H1 (cell line): Measurements from ENCODE around the gene C20orf141. TPM values are rescaled to one million over a fixed set of nuclear protein-coding genes. Genes with fewer than 3 reads are reported as not detected.

Experiments
- CTCF ChIA-PET: fragments of 300-600 bp; sonication (Branson Sonifier 250); formaldehyde crosslinking; loops from one replicate; lab custom pipeline; 2021; ENCODE audit not compliant: partially characterized antibody; lab: Charles Lee
- POLR2A ChIA-PET: fragments of 300-600 bp; sonication (Branson Sonifier 250); formaldehyde crosslinking; loops from one replicate; lab custom pipeline; 2021; ENCODE audit warnings: inconsistent platforms; ENCODE audit not compliant: partially characterized antibody; lab: Charles Lee
- DNase-seq, 2 experiments: peaks; one replicate each; pipeline versions ENCODE4 v3.0.0 to v3.0.0-alpha.2; 2010 to 2022; ENCODE audit warnings: low spot score in 2 of 2, low read depth in 1 of 2, mixed read lengths in 1 of 2
- FAIRE-seq: peaks from 2 replicates; lab custom pipeline; 2011; peaks lifted over from hg19 to GRCh38; lab: Jason Lieb, UNC
- H2AFZ ChIP-seq: 2 replicates; pipeline ENCODE4 v1.8.1; 2012; ENCODE audit warnings: low read length, inconsistent platforms
- H2AK5ac ChIP-seq: 2 replicates; pipeline ENCODE4 v1.6.1; 2013; ENCODE audit warnings: low read depth, low read length
- H2BK120ac ChIP-seq: replicated peaks from 2 replicates; pipeline ENCODE3; 2013; ENCODE audit warnings: low read depth, low read length, inconsistent platforms
- H2BK12ac ChIP-seq: 2 replicates; pipeline ENCODE4 v1.6.1; 2013; ENCODE audit warnings: low read depth, low read length
- H2BK15ac ChIP-seq: 2 replicates; pipeline ENCODE4 v1.6.1; 2013; ENCODE audit warnings: low read length
- H2BK20ac ChIP-seq: 2 replicates; pipeline ENCODE4 v1.6.1; 2013; ENCODE audit warnings: low read length
- H2BK5ac ChIP-seq: 2 replicates; pipeline ENCODE4 v1.6.1; 2013; ENCODE audit warnings: low read depth, low read length
- H3K14ac ChIP-seq: 2 replicates; pipeline ENCODE4 v1.6.1; 2013; ENCODE audit warnings: inconsistent platforms; ENCODE audit not compliant: insufficient read length
- H3K18ac ChIP-seq: 2 replicates; pipeline ENCODE4 v1.6.1; 2013; ENCODE audit warnings: low read length; ENCODE audit errors: extremely low read depth
- H3K23ac ChIP-seq: 2 replicates; pipeline ENCODE4 v1.6.1; 2013; ENCODE audit warnings: inconsistent platforms; ENCODE audit not compliant: insufficient read length
- H3K23me2 ChIP-seq: 2 replicates; pipeline ENCODE4 v1.6.1; 2013; ENCODE audit warnings: low read depth, low read length
- H3K27ac ChIP-seq: 2 replicates; pipeline ENCODE4 v1.6.1; 2011; ENCODE audit warnings: low read depth, low read length, inconsistent platforms
- H3K27me3 ChIP-seq, 4 experiments: replicated peaks in 1 of 4; 1 replicate in 1 of 4; 2 replicates in 3 of 4; pipeline versions ENCODE4 v1.6.1 to v1.8.1; 2011 to 2013; ENCODE audit warnings: low read length in 3 of 4, mild to moderate bottlenecking in 3 of 4, inconsistent platforms in 2 of 4, mixed read lengths in 2 of 4, moderate library complexity in 1 of 4; ENCODE audit not compliant: control insufficient read depth in 3 of 4, insufficient read depth in 3 of 4; ENCODE audit errors: extremely low read depth in 1 of 4
- H3K36me3 ChIP-seq, 4 experiments: 2 replicates each; pipeline versions ENCODE4 v1.6.1 to v1.8.1; 2011 to 2013; ENCODE audit warnings: mild to moderate bottlenecking in 4 of 4, low read length in 3 of 4, moderate library complexity in 2 of 4, control low read depth in 1 of 4, inconsistent platforms in 1 of 4; ENCODE audit not compliant: insufficient read depth in 4 of 4, control insufficient read depth in 2 of 4
- H3K4ac ChIP-seq: replicated peaks from 2 replicates; pipeline ENCODE3; 2013; ENCODE audit warnings: low read length, low read depth, mixed read lengths, inconsistent platforms; ENCODE audit not compliant: insufficient read length
- H3K4me1 ChIP-seq, 4 experiments: replicated peaks in 1 of 4; 1 replicate in 1 of 4; 2 replicates in 3 of 4; pipeline versions ENCODE4 v1.6.1 to v1.8.1; 2011 to 2013; ENCODE audit warnings: low read length in 3 of 4, inconsistent platforms in 2 of 4, mixed read lengths in 1 of 4; ENCODE audit not compliant: insufficient read depth in 4 of 4, control insufficient read depth in 3 of 4
- H3K4me2 ChIP-seq, 2 experiments: 2 replicates each; pipeline versions ENCODE4 v1.6.1 to v1.8.1; 2011 to 2013; ENCODE audit warnings: low read depth in 2 of 2, low read length in 2 of 2, control low read depth in 1 of 2, inconsistent platforms in 1 of 2, mild to moderate bottlenecking in 1 of 2; ENCODE audit not compliant: insufficient read depth in 1 of 2
- H3K4me3 ChIP-seq, 4 experiments: fragments of 200-600, 300-600 bp in 1 of 4; sonication (generic), shearing (Covaris generic), sonication (Bioruptor Twin) in 1 of 4; 2 replicates each; pipeline versions ENCODE4 v1.5.1 to v1.8.1; 2011 to 2016; ENCODE audit warnings: low read length in 4 of 4, low read depth in 3 of 4, control low read depth in 2 of 4, inconsistent platforms in 2 of 4, mild to moderate bottlenecking in 2 of 4, mixed read lengths in 1 of 4, moderate library complexity in 1 of 4; ENCODE audit not compliant: insufficient read depth in 2 of 4; ENCODE audit errors: extremely low read depth in 1 of 4
- H3K56ac ChIP-seq: replicated peaks from 2 replicates; pipeline ENCODE3; 2013; ENCODE audit warnings: low read depth, mild to moderate bottlenecking, mixed read lengths, low read length, inconsistent platforms; ENCODE audit not compliant: insufficient read length
- H3K79me1 ChIP-seq: 2 replicates; pipeline ENCODE4 v1.6.1; 2013; ENCODE audit warnings: low read depth, low read length, control low read depth
- H3K79me2 ChIP-seq, 2 experiments: 2 replicates each; pipeline versions ENCODE4 v1.6.1 to v1.8.1; 2012 to 2013; ENCODE audit warnings: low read length in 2 of 2, mild to moderate bottlenecking in 2 of 2, inconsistent platforms in 1 of 2; ENCODE audit not compliant: insufficient read depth in 2 of 2, control insufficient read depth in 1 of 2
- H3K9ac ChIP-seq, 4 experiments: replicated peaks in 1 of 4; 1 replicate in 1 of 4; 2 replicates in 3 of 4; pipeline versions ENCODE4 v1.6.1 to v1.8.1; 2011 to 2013; ENCODE audit warnings: low read depth in 3 of 4, low read length in 3 of 4, control low read depth in 2 of 4, mild to moderate bottlenecking in 2 of 4, moderate library complexity in 2 of 4, inconsistent platforms in 1 of 4; ENCODE audit errors: extremely low read depth in 1 of 4
- H3K9me3 ChIP-seq, 2 experiments: 2 replicates each; pipeline versions ENCODE4 v1.6.1 to v1.8.1; 2012 to 2013; ENCODE audit warnings: mild to moderate bottlenecking in 2 of 2, moderate library complexity in 2 of 2, control low read depth in 1 of 2, inconsistent platforms in 1 of 2, low read depth in 1 of 2, low read length in 1 of 2, mixed read lengths in 1 of 2; ENCODE audit not compliant: insufficient read depth in 2 of 2
- H4K20me1 ChIP-seq, 2 experiments: replicated peaks in 1 of 2; 2 replicates each; pipeline versions ENCODE3 to v1.8.1; 2011 to 2013; ENCODE audit warnings: inconsistent platforms in 2 of 2, low read length in 2 of 2, mild to moderate bottlenecking in 1 of 2; ENCODE audit not compliant: insufficient read depth in 2 of 2, control insufficient read depth in 1 of 2
- H4K5ac ChIP-seq: 2 replicates; pipeline ENCODE4 v1.6.1; 2013; ENCODE audit warnings: low read length, low read depth, mixed read lengths, inconsistent platforms; ENCODE audit not compliant: insufficient read length
- H4K8ac ChIP-seq: 2 replicates; pipeline ENCODE4 v1.8.0; 2013; ENCODE audit warnings: mild to moderate bottlenecking, moderate library complexity, low read length, inconsistent platforms; ENCODE audit not compliant: insufficient read depth; ENCODE audit errors: extremely low read depth
- H4K91ac ChIP-seq: replicated peaks from 2 replicates; pipeline ENCODE3; 2013; ENCODE audit warnings: low read length, mixed read lengths, inconsistent platforms; ENCODE audit not compliant: insufficient read length
- BCL11A ChIP-seq, 2 experiments: IDR thresholded peaks; one replicate each; pipeline ENCODE4 v1.6.1; 2011; ENCODE audit warnings: low read depth in 2 of 2, low read length in 2 of 2, mild to moderate bottlenecking in 2 of 2
- KDM5A ChIP-seq: fragments of 200-600 bp; IDR thresholded peaks from 2 replicates; pipeline ENCODE4 v1.7.1; 2012; ENCODE audit warnings: mild to moderate bottlenecking, low read length, inconsistent platforms, mixed read lengths
- RAD21 ChIP-seq, 2 experiments: IDR thresholded peaks in 1 of 2; conservative IDR thresholded peaks in 1 of 2; 2 replicates each; pipeline ENCODE4 v1.6.1; 2011; ENCODE audit warnings: low read depth in 2 of 2, low read length in 2 of 2, improper control_type of control experiment in 1 of 2, inconsistent platforms in 1 of 2, mild to moderate bottlenecking in 1 of 2, moderate library complexity in 1 of 2
- WGBS, 2 experiments: shearing (Covaris generic) in 1 of 2; methylation state at CpG; one replicate each; pipeline versions ENCODE4 v1.1.6 to v1.1.7; 2013 to 2015; ENCODE audit warnings: low lambda C conversion rate in 2 of 2, mixed read lengths in 2 of 2, inconsistent platforms in 1 of 2, low coverage in 1 of 2, missing lambda C conversion rate in 1 of 2; ENCODE audit not compliant: insufficient replicate concordance in 2 of 2, insufficient coverage in 1 of 2, insufficient read length in 1 of 2; ENCODE audit errors: extremely low coverage in 1 of 2, missing lambda C conversion rate in 1 of 2; 5-methylcytosine and 5-hydroxymethylcytosine counted together
- polyA plus RNA-seq, 7 experiments: library from polyadenylated mRNA; depleted of rRNA in 3 of 7; stranded (reverse) in 5 of 7; unstranded in 2 of 7; fragments of >200 nt in 5 of 7; fragments of 200-250 nt in 2 of 7; gene quantifications; 1 replicate in 5 of 7; 2 replicates in 1 of 7; 4 replicates in 1 of 7; pipeline versions ENCODE4 v1.2.1 to v1.2.3, GENCODE V29; 2011 to 2013; ENCODE audit warnings: missing spikeins in 2 of 7, mixed read lengths in 2 of 7
- total RNA-seq: library from RNA; stranded (reverse); fragmentation: NEBNext Ultra II Directional; extraction: Animal tissue kit (Norgen Biotek cat#: 25700); gene quantifications from 2 replicates; pipeline ENCODE4 v1.2.1, GENCODE V29; 2021

C20orf141 gene
- total and polyA plus RNA-seq, 2 of the 8 experiments (the other 6 are each of a cell fraction or from before 2014, with no cell fraction given): not detected

- POLR2A ChIA-PET: interaction anchor here (0.6 to 1.5 kb wide), 3 partner anchors 10 to 113 kb away, joined by 3 to 7 read pairs (median 5); partner anchors contain the start of genes PCED1A and VPS16
- no peaks in the 10 kb centered on the region for H3K36me3 ChIP-seq
- CTCF ChIA-PET: interaction anchor here (0.9 to 5.4 kb wide), 16 partner anchors 9 to 180 kb away, joined by 3 to 94 read pairs (median 7); partner anchors contain the start of genes PCED1A, TMEM239 and VPS16
- no peak overlapping the region for H2BK20ac ChIP-seq
- no peaks in the 10 kb centered on the region for H3K9me3 ChIP-seq
- no peak overlapping the region for H3K14ac ChIP-seq
- DNase-seq (no peak), FAIRE-seq (no peak)
- H3K27ac ChIP-seq: no peak overlapping the region
- no peak overlapping the region for H3K4me3 ChIP-seq
- H2BK120ac ChIP-seq: no peak overlapping the region
- H4K20me1 ChIP-seq: no peaks in the 10 kb centered on the region
- H3K27me3 ChIP-seq: no peaks in the 10 kb centered on the region
- no peak overlapping the region for H4K5ac ChIP-seq
- H3K18ac ChIP-seq: no peak overlapping the region
- peaks cover 0 to 4% (median 0%) of the 10 kb centered on the region in 4 experiments; a peak in 3 of 7 replicates for H3K4me1 ChIP-seq
- H4K91ac ChIP-seq: no peak overlapping the region
- no peak overlapping the region for H3K23ac ChIP-seq
- H3K4me2 ChIP-seq: no peak overlapping the region
- no peak overlapping the region for H2AFZ ChIP-seq
- H2BK5ac ChIP-seq: no peak overlapping the region
- TF ChIP-seq BCL11A (IDR thresholded peaks at IDR 0.05; ENCODE audit: low read depth in 2 of 2, low read length in 2 of 2) (no peak), RAD21 (IDR thresholded peaks at IDR 0.05 in 1 of 2, conservative IDR thresholded peaks at IDR 0.05 in 1 of 2; ENCODE audit: low read depth in 2 of 2, low read length in 2 of 2) (no peak), KDM5A (no peak)
- H3K56ac ChIP-seq: no peak overlapping the region
- H3K4ac ChIP-seq: no peak overlapping the region
- H2BK15ac ChIP-seq: no peak overlapping the region
- H3K23me2 ChIP-seq: no peaks in the 10 kb centered on the region
- no peaks in the 10 kb centered on the region for H3K79me1 ChIP-seq
- no peak overlapping the region for H3K9ac ChIP-seq
- H3K79me2 ChIP-seq: no peaks in the 10 kb centered on the region
- whole genome bisulfite sequencing, 2 experiments: 90% methylated on average over 10 of the region's 10 CpGs; no CpG with 5 or more reads in 1 of the 2 experiments
- no peak overlapping the region for H2BK12ac ChIP-seq
- no peak overlapping the region for H2AK5ac ChIP-seq
- no peak overlapping the region for H4K8ac ChIP-seq
Observed at GRCh38 chr20:2851086-2851485, 36.3 kb downstream of the C20orf141 start.
